Measurements from ENCODE around the gene MAD2L1.
"Not testable (repeated sequence)": the region's sequence is repeated elsewhere in the genome, so short reads cannot be mapped to it uniquely, and the experiment has no call there.

MAD2L1 gene

DNA sequence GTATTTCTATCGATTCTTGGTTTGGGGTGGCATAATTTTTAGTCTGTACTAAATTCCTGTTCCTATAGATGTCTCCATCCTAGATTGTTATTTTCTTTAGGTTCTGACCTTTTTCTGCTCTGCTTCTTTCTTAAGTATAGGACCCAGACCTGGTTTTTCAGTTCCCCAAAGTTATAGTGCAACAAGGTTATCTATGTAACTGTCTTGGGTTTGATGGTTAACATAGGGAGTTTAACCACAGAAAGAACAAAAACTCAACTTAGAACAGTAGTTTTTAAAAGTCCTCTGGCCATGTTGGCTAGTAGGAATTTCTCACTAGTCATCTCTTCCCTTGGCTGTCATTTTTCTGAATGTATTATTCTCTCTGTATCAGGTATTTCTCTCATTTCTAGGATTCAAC is 38.8 kb upstream of the MAD2L1 start:
- Histone ChIP-seq H3K9me3 (replicated peaks; ENCODE audit: insufficient read depth, low read length) (no peaks in the 10 kb centered on the region), H3K36me3 (replicated peaks; ENCODE audit: insufficient read depth, low read length) (no peaks in the 10 kb centered on the region), H3K27me3 (replicated peaks; ENCODE audit: insufficient read depth, low read length) (no peaks in the 10 kb centered on the region), H3K79me2 (ENCODE audit: low read length) (no peaks in the 10 kb centered on the region), H3K4me1 (ENCODE audit: low read length) (no peaks in the 10 kb centered on the region), H3K4me3 (ENCODE audit: low read length) (no peak overlapping the region), H3K9ac (ENCODE audit: low read length) (no peak overlapping the region), H4K20me1 (ENCODE audit: insufficient read depth, low read length) (no peaks in the 10 kb centered on the region), H3K4me2 (ENCODE audit: low read depth, low read length) (no peak overlapping the region), H2AFZ (ENCODE audit: low read length) (no peak overlapping the region), H3K9me2 (replicated peaks; ENCODE audit: insufficient read depth, low read length) (no peaks in the 10 kb centered on the region), H3F3A (ENCODE audit: insufficient read depth, low read length) (no peaks in the 10 kb centered on the region), H3K27ac (ENCODE audit: low read length) (no peak overlapping the region)
- TF ChIP-seq, protein P1, sequence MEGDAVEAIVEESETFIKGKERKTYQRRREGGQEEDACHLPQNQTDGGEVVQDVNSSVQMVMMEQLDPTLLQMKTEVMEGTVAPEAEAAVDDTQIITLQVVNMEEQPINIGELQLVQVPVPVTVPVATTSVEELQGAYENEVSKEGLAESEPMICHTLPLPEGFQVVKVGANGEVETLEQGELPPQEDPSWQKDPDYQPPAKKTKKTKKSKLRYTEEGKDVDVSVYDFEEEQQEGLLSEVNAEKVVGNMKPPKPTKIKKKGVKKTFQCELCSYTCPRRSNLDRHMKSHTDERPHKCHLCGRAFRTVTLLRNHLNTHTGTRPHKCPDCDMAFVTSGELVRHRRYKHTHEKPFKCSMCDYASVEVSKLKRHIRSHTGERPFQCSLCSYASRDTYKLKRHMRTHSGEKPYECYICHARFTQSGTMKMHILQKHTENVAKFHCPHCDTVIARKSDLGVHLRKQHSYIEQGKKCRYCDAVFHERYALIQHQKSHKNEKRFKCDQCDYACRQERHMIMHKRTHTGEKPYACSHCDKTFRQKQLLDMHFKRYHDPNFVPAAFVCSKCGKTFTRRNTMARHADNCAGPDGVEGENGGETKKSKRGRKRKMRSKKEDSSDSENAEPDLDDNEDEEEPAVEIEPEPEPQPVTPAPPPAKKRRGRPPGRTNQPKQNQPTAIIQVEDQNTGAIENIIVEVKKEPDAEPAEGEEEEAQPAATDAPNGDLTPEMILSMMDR (IDR thresholded peaks at IDR 0.05; ENCODE audit: low read length) = no peak
- TF ChIP-seq EZH2phosphoT487 (IDR thresholded peaks at IDR 0.05; ENCODE audit: low read length) (no peak), EZH2 (optimal IDR thresholded peaks at IDR 0.05; ENCODE audit: low read depth, low read length) (no peak)
- no peak for DNase-seq

DNA sequence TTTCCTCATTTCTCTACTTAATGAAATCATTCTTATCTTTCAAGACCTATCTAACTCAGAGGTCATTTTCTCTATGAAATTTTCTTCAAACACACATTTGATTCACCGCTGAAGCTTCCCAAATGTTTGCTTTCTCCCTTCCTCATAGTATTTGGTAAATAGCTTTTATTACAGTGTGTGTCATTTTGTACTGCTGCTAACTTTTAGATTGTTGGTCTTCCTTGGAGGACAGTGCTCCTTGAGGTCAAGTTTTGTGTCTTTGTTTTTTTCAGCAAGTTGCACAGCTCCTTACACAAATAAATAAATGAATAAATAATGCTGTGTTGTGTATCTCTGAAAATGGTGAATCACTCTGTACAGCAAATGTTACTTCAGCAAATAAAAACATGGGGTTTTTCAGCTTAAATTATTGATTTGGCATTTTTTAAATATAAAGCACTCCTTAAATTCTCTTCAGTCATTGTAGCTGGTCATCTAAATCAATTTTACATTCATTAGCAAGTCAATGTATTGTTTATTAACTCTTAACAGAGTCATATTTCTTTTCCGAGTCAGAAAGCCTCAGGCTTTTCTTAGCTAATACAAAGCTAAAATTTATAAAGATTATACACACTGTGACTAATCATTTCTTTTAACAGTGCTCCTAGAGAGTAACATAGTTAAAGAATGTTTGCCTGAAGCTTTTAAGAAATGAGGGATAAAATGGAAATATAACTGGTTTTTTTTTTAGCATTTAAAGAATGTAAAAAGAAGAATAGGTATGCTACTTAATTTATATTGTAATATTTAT is 30.1 kb upstream of the MAD2L1 start:
- no peaks in the 10 kb centered on the region for H3K4me1 ChIP-seq (ENCODE audit: low read length)

DNA sequence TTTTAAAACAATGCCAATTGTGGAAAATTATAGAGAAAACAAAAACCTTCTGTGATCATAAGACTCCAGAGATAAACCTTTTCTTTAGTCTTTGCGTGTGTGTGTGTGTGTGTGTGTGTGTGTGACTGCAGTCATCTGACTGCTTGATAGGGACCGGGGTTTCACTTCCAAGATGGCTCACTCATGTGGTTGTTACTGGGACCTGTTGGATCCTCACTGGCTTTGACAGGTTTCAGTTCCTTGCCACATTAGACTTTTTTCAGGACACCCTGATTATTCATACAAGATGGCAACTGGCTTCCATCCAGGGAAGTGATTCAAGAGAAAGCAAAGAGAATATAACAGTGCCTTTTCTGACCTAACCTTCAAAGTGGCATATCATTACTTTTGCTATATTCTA is 21.9 kb upstream of the MAD2L1 start:
- Histone ChIP-seq H3K4me1 (ENCODE audit: low read length) (no peaks in the 10 kb centered on the region), H3K79me2 (ENCODE audit: low read length) (no peaks in the 10 kb centered on the region), H4K20me1 (ENCODE audit: insufficient read depth, low read length) (no peaks in the 10 kb centered on the region)

More for the DNA sequence above, 30.1 kb upstream of the MAD2L1 start:
- H2AFZ ChIP-seq (ENCODE audit: low read length) = no peak overlapping the region
- H3K9me3 ChIP-seq (replicated peaks; ENCODE audit: insufficient read depth, low read length) = no peaks in the 10 kb centered on the region
- no peaks in the 10 kb centered on the region for H3K27me3 ChIP-seq (replicated peaks; ENCODE audit: insufficient read depth, low read length)
- H4K20me1 ChIP-seq (ENCODE audit: insufficient read depth, low read length) = no peaks in the 10 kb centered on the region
- no peak overlapping the region for H3K9ac ChIP-seq (ENCODE audit: low read length)
- H3K27ac ChIP-seq (ENCODE audit: low read length) = no peak overlapping the region
- no peaks in the 10 kb centered on the region for H3K9me2 ChIP-seq (replicated peaks; ENCODE audit: insufficient read depth, low read length)
- no peaks in the 10 kb centered on the region for H3K79me2 ChIP-seq (ENCODE audit: low read length)
- no peak overlapping the region for H3K4me3 ChIP-seq (ENCODE audit: low read length)
- no peak for DNase-seq
- no peak overlapping the region for H3K4me2 ChIP-seq (ENCODE audit: low read depth, low read length)
- TF ChIP-seq EZH2 (optimal IDR thresholded peaks at IDR 0.05; ENCODE audit: low read depth, low read length) = no peak
- no peak for TF ChIP-seq EZH2phosphoT487 (IDR thresholded peaks at IDR 0.05; ENCODE audit: low read length)
- TF ChIP-seq, protein P1 (IDR thresholded peaks at IDR 0.05; ENCODE audit: low read length) = no peak
- no peaks in the 10 kb centered on the region for H3K36me3 ChIP-seq (replicated peaks; ENCODE audit: insufficient read depth, low read length)
- no peaks in the 10 kb centered on the region for H3F3A ChIP-seq (ENCODE audit: insufficient read depth, low read length)

DNA sequence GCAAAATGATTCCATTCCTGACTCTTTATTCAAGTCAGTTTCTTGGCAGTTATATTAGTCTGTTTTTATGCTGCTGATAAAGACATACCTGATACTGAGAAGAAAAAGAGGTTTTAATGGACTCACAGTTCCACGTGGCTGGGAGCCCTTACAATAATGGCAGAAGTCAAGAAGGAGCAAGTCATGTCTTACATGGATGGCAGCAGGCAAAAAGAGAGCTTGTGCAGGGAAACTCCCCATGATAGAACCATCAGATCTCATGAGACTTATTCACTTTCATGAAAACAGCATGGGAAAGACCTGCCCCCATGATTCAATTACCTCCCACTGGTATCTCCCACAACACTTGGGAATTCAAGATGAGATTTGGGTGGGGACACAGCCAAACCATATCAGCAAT is 21.4 kb upstream of the MAD2L1 start:
- not testable (repeated sequence) for H3K79me2 ChIP-seq (ENCODE audit: low read length); H3K4me3 ChIP-seq (ENCODE audit: low read length); H3K36me3 ChIP-seq (replicated peaks; ENCODE audit: insufficient read depth, low read length); H3K27me3 ChIP-seq (replicated peaks; ENCODE audit: insufficient read depth, low read length); DNase-seq; H3K4me2 ChIP-seq (ENCODE audit: low read depth, low read length); H3F3A ChIP-seq (ENCODE audit: insufficient read depth, low read length); H4K20me1 ChIP-seq (ENCODE audit: insufficient read depth, low read length); H3K9me3 ChIP-seq (replicated peaks; ENCODE audit: insufficient read depth, low read length); H3K9ac ChIP-seq (ENCODE audit: low read length); H3K9me2 ChIP-seq (replicated peaks; ENCODE audit: insufficient read depth, low read length); H2AFZ ChIP-seq (ENCODE audit: low read length); H3K4me1 ChIP-seq (ENCODE audit: low read length); H3K27ac ChIP-seq (ENCODE audit: low read length)

More for the DNA sequence above, 21.9 kb upstream of the MAD2L1 start:
- H2AFZ ChIP-seq (ENCODE audit: low read length) = no peak overlapping the region
- TF ChIP-seq EZH2phosphoT487 (IDR thresholded peaks at IDR 0.05; ENCODE audit: low read length) (no peak), EZH2 (optimal IDR thresholded peaks at IDR 0.05; ENCODE audit: low read depth, low read length) (no peak)
- TF ChIP-seq, protein P1 (IDR thresholded peaks at IDR 0.05; ENCODE audit: low read length) = no peak
- no peak overlapping the region for H3K27ac ChIP-seq (ENCODE audit: low read length)
- DNase-seq = no peak
- no peaks in the 10 kb centered on the region for H3K27me3 ChIP-seq (replicated peaks; ENCODE audit: insufficient read depth, low read length)
- H3K4me2 ChIP-seq (ENCODE audit: low read depth, low read length) = no peak overlapping the region
- H3F3A ChIP-seq (ENCODE audit: insufficient read depth, low read length) = no peaks in the 10 kb centered on the region
- no peak overlapping the region for H3K9ac ChIP-seq (ENCODE audit: low read length)
- H3K36me3 ChIP-seq (replicated peaks; ENCODE audit: insufficient read depth, low read length) = no peaks in the 10 kb centered on the region
- H3K4me3 ChIP-seq (ENCODE audit: low read length) = no peak overlapping the region
- no peaks in the 10 kb centered on the region for H3K9me3 ChIP-seq (replicated peaks; ENCODE audit: insufficient read depth, low read length)
- H3K9me2 ChIP-seq (replicated peaks; ENCODE audit: insufficient read depth, low read length) = no peaks in the 10 kb centered on the region

Measured in MM.1S (cell line).